Measurements from ENCODE around the gene MCM3AP.

DNA sequence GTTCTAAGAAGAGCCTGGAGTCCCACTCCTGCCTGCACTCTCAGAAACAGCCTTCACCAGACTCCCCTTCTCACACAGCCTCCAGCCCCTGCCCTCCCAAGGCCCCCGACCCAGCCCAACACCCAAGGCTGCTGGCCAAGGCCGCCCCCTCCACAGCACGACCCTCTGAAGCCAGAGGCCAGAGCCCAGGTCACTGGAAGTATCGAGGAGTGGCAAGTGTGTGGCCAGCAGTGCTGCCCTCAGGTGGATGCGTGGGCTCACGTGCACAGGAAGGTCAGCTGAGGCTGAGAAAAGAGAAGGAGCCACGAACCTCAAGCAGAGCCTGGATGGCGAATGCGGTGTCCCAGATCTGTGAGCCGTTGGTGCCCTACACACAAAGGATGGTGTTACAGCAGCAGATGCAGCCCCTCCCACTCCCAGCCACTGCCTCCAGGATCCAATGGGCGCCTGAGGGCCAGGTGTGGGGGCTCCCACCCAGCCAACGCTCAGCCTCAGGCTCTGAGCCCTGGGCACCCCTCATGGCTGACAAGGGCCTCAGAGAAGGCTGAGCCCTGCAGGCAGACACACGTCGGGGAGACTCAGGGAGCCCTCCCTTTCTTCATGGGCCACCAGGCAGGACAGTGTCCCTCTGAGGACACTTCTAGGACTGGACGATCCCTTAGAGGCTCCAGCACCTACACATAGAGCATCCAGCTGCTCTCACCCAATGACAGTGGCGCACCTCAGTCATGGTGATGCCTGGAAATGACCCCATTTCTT is 74.9 kb downstream of the MCM3AP start:
- no peak for TF ChIP-seq EZH2phosphoT487 (conservative IDR thresholded peaks at IDR 0.05; ENCODE audit: low read length)
- TF ChIP-seq, protein P1, sequence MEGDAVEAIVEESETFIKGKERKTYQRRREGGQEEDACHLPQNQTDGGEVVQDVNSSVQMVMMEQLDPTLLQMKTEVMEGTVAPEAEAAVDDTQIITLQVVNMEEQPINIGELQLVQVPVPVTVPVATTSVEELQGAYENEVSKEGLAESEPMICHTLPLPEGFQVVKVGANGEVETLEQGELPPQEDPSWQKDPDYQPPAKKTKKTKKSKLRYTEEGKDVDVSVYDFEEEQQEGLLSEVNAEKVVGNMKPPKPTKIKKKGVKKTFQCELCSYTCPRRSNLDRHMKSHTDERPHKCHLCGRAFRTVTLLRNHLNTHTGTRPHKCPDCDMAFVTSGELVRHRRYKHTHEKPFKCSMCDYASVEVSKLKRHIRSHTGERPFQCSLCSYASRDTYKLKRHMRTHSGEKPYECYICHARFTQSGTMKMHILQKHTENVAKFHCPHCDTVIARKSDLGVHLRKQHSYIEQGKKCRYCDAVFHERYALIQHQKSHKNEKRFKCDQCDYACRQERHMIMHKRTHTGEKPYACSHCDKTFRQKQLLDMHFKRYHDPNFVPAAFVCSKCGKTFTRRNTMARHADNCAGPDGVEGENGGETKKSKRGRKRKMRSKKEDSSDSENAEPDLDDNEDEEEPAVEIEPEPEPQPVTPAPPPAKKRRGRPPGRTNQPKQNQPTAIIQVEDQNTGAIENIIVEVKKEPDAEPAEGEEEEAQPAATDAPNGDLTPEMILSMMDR (IDR thresholded peaks at IDR 0.05; ENCODE audit: insufficient read depth, low read length, poor library complexity, severe bottlenecking): no peak

All from SU-DHL-6 (cell line).